Measurements from ENCODE around the gene ASPHD2. TPM values are rescaled to one million over a fixed set of nuclear protein-coding genes. Genes with fewer than 3 reads are reported as not detected.
A peak's percentile ranks its signal among the peaks of the same experiment; 100 is the strongest.

ASPHD2 gene
- total RNA-seq, 4 donors from 2014 or later, result 0.20 to 1.2 (median 0.54) TPM

GRCh38 chr22:26483043-26483438, 54.0 kb downstream of the ASPHD2 start:
- Histone ChIP-seq H3K4me3 (peak overlapping the region; percentile 94 to 99 (median 97)), H3K27ac (peak overlapping the region; percentile 96 to 100 (median 98)), H3K9me3 (no peaks in the 10 kb centered on the region), H3K27me3 (no peaks in the 10 kb centered on the region), H3K36me3 (peaks cover 0 to 42% (median 0%) of the 10 kb centered on the region in 3 donors), H3K4me1 (peaks cover 0 to 73% (median 39%) of the 10 kb centered on the region in 4 donors)
- WGBS, 2 donors, result 6 to 8% methylated on average over 7 of the region's 7 CpGs
- DNase-seq (ENCODE audit: low spot score in 2 of 2), result no peak
- TF ChIP-seq, protein P1, sequence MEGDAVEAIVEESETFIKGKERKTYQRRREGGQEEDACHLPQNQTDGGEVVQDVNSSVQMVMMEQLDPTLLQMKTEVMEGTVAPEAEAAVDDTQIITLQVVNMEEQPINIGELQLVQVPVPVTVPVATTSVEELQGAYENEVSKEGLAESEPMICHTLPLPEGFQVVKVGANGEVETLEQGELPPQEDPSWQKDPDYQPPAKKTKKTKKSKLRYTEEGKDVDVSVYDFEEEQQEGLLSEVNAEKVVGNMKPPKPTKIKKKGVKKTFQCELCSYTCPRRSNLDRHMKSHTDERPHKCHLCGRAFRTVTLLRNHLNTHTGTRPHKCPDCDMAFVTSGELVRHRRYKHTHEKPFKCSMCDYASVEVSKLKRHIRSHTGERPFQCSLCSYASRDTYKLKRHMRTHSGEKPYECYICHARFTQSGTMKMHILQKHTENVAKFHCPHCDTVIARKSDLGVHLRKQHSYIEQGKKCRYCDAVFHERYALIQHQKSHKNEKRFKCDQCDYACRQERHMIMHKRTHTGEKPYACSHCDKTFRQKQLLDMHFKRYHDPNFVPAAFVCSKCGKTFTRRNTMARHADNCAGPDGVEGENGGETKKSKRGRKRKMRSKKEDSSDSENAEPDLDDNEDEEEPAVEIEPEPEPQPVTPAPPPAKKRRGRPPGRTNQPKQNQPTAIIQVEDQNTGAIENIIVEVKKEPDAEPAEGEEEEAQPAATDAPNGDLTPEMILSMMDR (IDR thresholded peaks at IDR 0.05), result no peak
- TF ChIP-seq POLR2A (IDR thresholded peaks at IDR 0.05), result no peak
- TF ChIP-seq EP300 (IDR thresholded peaks at IDR 0.05), result no peak

- peaks cover 0 to 68% (median 39%) of the 10 kb centered on the region in 4 donors for H3K4me1 ChIP-seq
- TF ChIP-seq POLR2A (IDR thresholded peaks at IDR 0.05) (peak; percentile 65 to 85), EP300 (IDR thresholded peaks at IDR 0.05) (peak; percentile 89 to 97)
- TF ChIP-seq, protein P1 (IDR thresholded peaks at IDR 0.05), result peak in 2 of 5 experiments; percentile 28 to 45
- no peaks in the 10 kb centered on the region for H3K9me3 ChIP-seq
- WGBS, 2 donors, result 0 to 1% methylated on average over 31 to 67 of the region's 85 CpGs
- H3K27me3 ChIP-seq, result no peaks in the 10 kb centered on the region
- H3K27ac ChIP-seq, result peak within 1 kb of the TSS; percentile 96 to 100 (median 98)
- DNase-seq (ENCODE audit: low spot score in 2 of 2), result peak; percentile 80 to 82
- H3K36me3 ChIP-seq, result peaks cover 0 to 42% (median 0%) of the 10 kb centered on the region in 3 donors
- peak within 1 kb of the TSS; percentile 94 to 99 (median 97) for H3K4me3 ChIP-seq
These were observed 54.6 kb downstream of the ASPHD2 start, which contains the start of the genes HPS4 and SRRD for GRCh38 chr22:26483439-26484359. Gene HPS4 (minus strand): TSS chr22:26483783. CDS start chr22:26481762, 2,021 bp downstream. Gene SRRD (plus strand): TSS chr22:26483877. CDS start chr22:26483891, 14 bp downstream.

DNA sequence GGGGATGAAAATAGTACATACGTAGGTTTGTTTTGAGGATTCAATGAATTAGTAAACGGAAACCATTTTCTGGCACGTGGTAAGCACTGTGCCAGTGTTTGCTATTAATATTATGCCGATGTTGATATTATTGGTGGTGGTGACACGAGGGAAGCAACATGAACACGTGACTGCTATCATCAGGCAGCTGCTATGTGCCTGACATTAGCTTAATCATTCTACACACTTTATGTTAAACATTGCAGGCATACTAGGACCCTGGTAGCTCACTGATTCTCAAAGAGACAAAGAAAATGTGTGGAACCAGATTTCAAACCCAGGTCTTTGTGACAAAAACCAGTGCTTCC, 55.3 kb downstream of the ASPHD2 start:
- H3K4me1 ChIP-seq, result peaks cover 0 to 61% (median 38%) of the 10 kb centered on the region in 4 donors
- no peaks in the 10 kb centered on the region for H3K9me3 ChIP-seq
- H3K27me3 ChIP-seq, result no peaks in the 10 kb centered on the region
- H3K27ac ChIP-seq, result peak overlapping the region; percentile 96 to 100 (median 98)
- 11% methylated on average over 6 of the region's 6 CpGs for WGBS, 2 donors
- TF ChIP-seq, protein P1 (IDR thresholded peaks at IDR 0.05), result no peak
- TF ChIP-seq POLR2A (IDR thresholded peaks at IDR 0.05) (no peak), EP300 (IDR thresholded peaks at IDR 0.05) (no peak)
- peaks cover 0 to 45% (median 5%) of the 10 kb centered on the region in 3 donors for H3K36me3 ChIP-seq
- no peak for DNase-seq (ENCODE audit: low spot score in 2 of 2)
- H3K4me3 ChIP-seq, result peak overlapping the region; percentile 94 to 99 (median 97)

GRCh38 chr22:26485013-26485412, 56.0 kb downstream of the ASPHD2 start:
- WGBS, 2 donors, result 59 to 69% methylated on average over 7 of the region's 7 CpGs
- TF ChIP-seq, protein P1 (IDR thresholded peaks at IDR 0.05), result no peak
- TF ChIP-seq POLR2A (IDR thresholded peaks at IDR 0.05) (no peak), EP300 (IDR thresholded peaks at IDR 0.05) (no peak)
- H3K4me1 ChIP-seq, result peaks cover 0 to 55% (median 35%) of the 10 kb centered on the region in 4 donors
- no peak overlapping the region for H3K4me3 ChIP-seq
- peak overlapping the region in 1 of 4 donors; percentile 97 for H3K27ac ChIP-seq
- DNase-seq (ENCODE audit: low spot score in 2 of 2), result no peak
- H3K36me3 ChIP-seq, result peaks cover 0 to 52% (median 9%) of the 10 kb centered on the region in 3 donors
- no peaks in the 10 kb centered on the region for H3K9me3 ChIP-seq
- no peaks in the 10 kb centered on the region for H3K27me3 ChIP-seq

Data from tibial nerve (tissue), 4 donors.